ENCODE results near the gene STARD5. TPM values are rescaled to one million over a fixed set of nuclear protein-coding genes. Genes with fewer than 3 reads are reported as not detected.

STARD5 gene
- total and polyA plus RNA-seq, 9 of the 15 experiments (the other 6 are each of a cell fraction or from before 2014, with no cell fraction given): 1.7 to 5.7 (median 2.2) TPM

GRCh38 chr15:81261172-81261811 lies 62.6 kb downstream of the STARD5 start:
- no peaks in the 10 kb centered on the region for H3K9me1 ChIP-seq (ENCODE audit: control insufficient read depth, insufficient read depth, low read length)
- no peak overlapping the region for H3K4me3 ChIP-seq
- DNase-seq (ENCODE audit: extremely low read depth in 1 of 4, low spot score in 3 of 4): no peak
- in situ Hi-C loops (cut with MboI) (loop anchor here (10.0 kb wide), 1 partner anchor 806 kb away; no protein-coding TSS in a partner anchor), intact Hi-C loops (cut with micrococcal nuclease) (no loop called here)
- WGBS (ENCODE audit: insufficient coverage, low coverage, missing lambda C conversion rate): 55% methylated on average over 6 of the region's 6 CpGs
- no peaks in the 10 kb centered on the region for H3K79me2 ChIP-seq (ENCODE audit: control insufficient read depth, insufficient read depth, low read length)
- POLR2A ChIA-PET: interaction anchor here (1.4 kb wide), 1 partner anchor 162 kb away, joined by 3 read pairs; no protein-coding TSS in a partner anchor
- H2AFZ ChIP-seq (ENCODE audit: low read depth, low read length): no peak overlapping the region
- no TSS peak for BruUV-seq (replicated peaks)
- no peak overlapping the region for H3K27ac ChIP-seq (ENCODE audit: extremely low read depth, low read depth, low read length)
- no peaks in the 10 kb centered on the region for H3K27me3 ChIP-seq (ENCODE audit: control insufficient read depth in 2 of 2, insufficient read depth in 2 of 2, low read length in 2 of 2)
- peaks cover 3 to 13% of the 10 kb centered on the region in 2 experiments; a peak in 3 of 5 replicates for H3K4me1 ChIP-seq (replicated peaks in 1 of 2; ENCODE audit: control insufficient read depth in 2 of 2, insufficient read depth in 2 of 2, low read length in 2 of 2)
- no peaks in the 10 kb centered on the region for H3K9me3 ChIP-seq (replicated peaks; ENCODE audit: control insufficient read depth, insufficient read depth, low read depth, low read length)
- 0 out of 3 replicates have a peak, but pooled peaks cover 3% of the 10 kb centered on the region for H3K36me3 ChIP-seq (ENCODE audit: control insufficient read depth, insufficient read depth, low read length)
- CTCF ChIA-PET (ENCODE audit: low intra/inter-chr PET ratio): interaction anchor here (0.5 to 1.3 kb wide), 2 partner anchors 106 to 144 kb away, joined by 3 to 5 read pairs; no protein-coding TSS in a partner anchor
- peak overlapping the region in 1 of 2 experiments; percentile 63; a peak in 1 of 4 replicates for H3K9ac ChIP-seq (ENCODE audit: insufficient read depth in 1 of 2, low read depth in 2 of 2, low read length in 2 of 2)
- no peak for FAIRE-seq
- no peak for ATAC-seq
- no peaks in the 10 kb centered on the region for H4K20me1 ChIP-seq (replicated peaks; ENCODE audit: control insufficient read depth, insufficient read depth, low read length)
- no peak overlapping the region for H3K4me2 ChIP-seq (ENCODE audit: insufficient read depth, low read length)
- TF ChIP-seq, protein P1, sequence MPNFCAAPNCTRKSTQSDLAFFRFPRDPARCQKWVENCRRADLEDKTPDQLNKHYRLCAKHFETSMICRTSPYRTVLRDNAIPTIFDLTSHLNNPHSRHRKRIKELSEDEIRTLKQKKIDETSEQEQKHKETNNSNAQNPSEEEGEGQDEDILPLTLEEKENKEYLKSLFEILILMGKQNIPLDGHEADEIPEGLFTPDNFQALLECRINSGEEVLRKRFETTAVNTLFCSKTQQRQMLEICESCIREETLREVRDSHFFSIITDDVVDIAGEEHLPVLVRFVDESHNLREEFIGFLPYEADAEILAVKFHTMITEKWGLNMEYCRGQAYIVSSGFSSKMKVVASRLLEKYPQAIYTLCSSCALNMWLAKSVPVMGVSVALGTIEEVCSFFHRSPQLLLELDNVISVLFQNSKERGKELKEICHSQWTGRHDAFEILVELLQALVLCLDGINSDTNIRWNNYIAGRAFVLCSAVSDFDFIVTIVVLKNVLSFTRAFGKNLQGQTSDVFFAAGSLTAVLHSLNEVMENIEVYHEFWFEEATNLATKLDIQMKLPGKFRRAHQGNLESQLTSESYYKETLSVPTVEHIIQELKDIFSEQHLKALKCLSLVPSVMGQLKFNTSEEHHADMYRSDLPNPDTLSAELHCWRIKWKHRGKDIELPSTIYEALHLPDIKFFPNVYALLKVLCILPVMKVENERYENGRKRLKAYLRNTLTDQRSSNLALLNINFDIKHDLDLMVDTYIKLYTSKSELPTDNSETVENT (CRISPR knock-in tag; IDR thresholded peaks at IDR 0.05): no peak
- TF ChIP-seq HNRNPH1 (optimal IDR thresholded peaks at IDR 0.05; ENCODE audit: low read depth, low read length) (no peak), ZNF407 (IDR thresholded peaks at IDR 0.05; ENCODE audit: low read depth) (no peak), GATA2 (CRISPR knock-in tag; IDR thresholded peaks at IDR 0.05) (no peak), POLR2AphosphoS2 (IDR thresholded peaks at IDR 0.05; ENCODE audit: low read length) (no peak), HNRNPUL1 (IDR thresholded peaks at IDR 0.05; ENCODE audit: low read length) (no peak), RAD51 (IDR thresholded peaks at IDR 0.05; ENCODE audit: borderline replicate concordance, low read depth) (no peak), CTCFL (IDR thresholded peaks at IDR 0.05; ENCODE audit: borderline replicate concordance, insufficient read depth, low read depth, low read length, poor library complexity, severe bottlenecking) (no peak)
